HepG2 (cell line): Measurements from ENCODE around the gene SUSD6. TPM values are rescaled to one million over a fixed set of nuclear protein-coding genes. Genes with fewer than 3 reads are reported as not detected.

Source experiments
- BRD4 ChIP-seq: sonication (generic); formaldehyde crosslinking; IDR thresholded peaks from 2 replicates; pipeline ENCODE4 v1.4.0; 2020; ENCODE audit warnings: missing genetic modification reagents
- CEBPG ChIP-seq: IDR thresholded peaks from 2 replicates; pipeline ENCODE4 v1.6.1; 2016
- JARID2 ChIP-seq: sonication (generic); formaldehyde crosslinking; IDR thresholded peaks from 2 replicates; pipeline ENCODE4 v1.8.1; 2023; ENCODE audit warnings: missing genetic modification reagents, inconsistent platforms; ENCODE audit not compliant: insufficient replicate concordance
- MATR3 ChIP-seq: sonication (generic); formaldehyde crosslinking; IDR thresholded peaks from 2 replicates; pipeline ENCODE4 v1.4.0; 2020; ENCODE audit warnings: missing genetic modification reagents
- PLRG1 ChIP-seq: fragments of 450-650 bp; conservative IDR thresholded peaks from 2 replicates; pipeline ENCODE4 v1.6.1; 2016
- SMAD1 ChIP-seq: sonication (generic); formaldehyde crosslinking; IDR thresholded peaks from 2 replicates; pipeline ENCODE4 v1.4.0; 2020; ENCODE audit warnings: missing genetic modification reagents, low read depth, mild to moderate bottlenecking, borderline replicate concordance
- ZNF143 ChIP-seq: sonication (generic); formaldehyde crosslinking; IDR thresholded peaks from 2 replicates; pipeline ENCODE4 v1.4.0; 2020; ENCODE audit warnings: missing genetic modification reagents
- ZNF331 ChIP-seq: sonication (generic); formaldehyde crosslinking; IDR thresholded peaks from 2 replicates; pipeline ENCODE4 v1.4.0; 2020; ENCODE audit warnings: missing genetic modification reagents
- ZNF598 ChIP-seq: sonication (generic); formaldehyde crosslinking; IDR thresholded peaks from 2 replicates; pipeline ENCODE4 v1.5.1; 2020; ENCODE audit warnings: mild to moderate bottlenecking, missing genetic modification reagents, borderline replicate concordance
- ZSCAN20 ChIP-seq: sonication (generic); formaldehyde crosslinking; IDR thresholded peaks from 2 replicates; pipeline ENCODE4 v1.4.0; 2020; ENCODE audit warnings: missing genetic modification reagents, mild to moderate bottlenecking, borderline replicate concordance
- polyA plus RNA-seq, 8 experiments: library from polyadenylated mRNA; depleted of rRNA in 3 of 8; stranded (reverse) in 7 of 8; unstranded in 1 of 8; fragments of >200 nt; fragmentation: Illumina TruSeq in 4 of 8; extraction: Trizol in 4 of 8; gene quantifications; 2 replicates each; pipeline versions ENCODE4 v1.2.1 to v1.2.3, GENCODE V29; 2011 to 2016; ENCODE audit warnings: low read depth in 4 of 8, missing spikeins in 1 of 8, mixed read lengths in 1 of 8; ENCODE audit not compliant: insufficient read depth in 1 of 8
- total RNA-seq, 5 experiments: library from RNA; depleted of rRNA; stranded (reverse); fragments of >200 nt; fragmentation: Illumina TruSeq; extraction: Trizol; gene quantifications; 2 replicates each; pipeline ENCODE4 v1.2.3, GENCODE V29; 2016; ENCODE audit warnings: low read depth in 1 of 5
- TF ChIP-seq, protein P1 (sequence below): sonication (generic); formaldehyde crosslinking; IDR thresholded peaks from 2 replicates; pipeline ENCODE4 v1.5.0; 2020; ENCODE audit warnings: missing genetic modification reagents, mild to moderate bottlenecking, borderline replicate concordance
- TF ChIP-seq, protein P2 (sequence below): sonication (generic); formaldehyde crosslinking; IDR thresholded peaks from 2 replicates; pipeline ENCODE4 v1.5.1; 2020; ENCODE audit warnings: mild to moderate bottlenecking, missing genetic modification reagents
- TF ChIP-seq, protein P3 (sequence below): sonication (generic); formaldehyde crosslinking; conservative IDR thresholded peaks from 2 replicates; pipeline ENCODE4 v1.4.0; 2020; ENCODE audit warnings: missing genetic modification reagents
- TF ChIP-seq, protein P4 (sequence below): sonication (generic); formaldehyde crosslinking; IDR thresholded peaks from 2 replicates; pipeline ENCODE4 v1.4.0; 2020; ENCODE audit warnings: mild to moderate bottlenecking, missing genetic modification reagents, borderline replicate concordance

The SUSD6 gene
- total and polyA plus RNA-seq, 2 of the 13 experiments (the other 11 are each of a cell fraction or from before 2014, with no cell fraction given): 7.2 to 7.4 TPM

DNA sequence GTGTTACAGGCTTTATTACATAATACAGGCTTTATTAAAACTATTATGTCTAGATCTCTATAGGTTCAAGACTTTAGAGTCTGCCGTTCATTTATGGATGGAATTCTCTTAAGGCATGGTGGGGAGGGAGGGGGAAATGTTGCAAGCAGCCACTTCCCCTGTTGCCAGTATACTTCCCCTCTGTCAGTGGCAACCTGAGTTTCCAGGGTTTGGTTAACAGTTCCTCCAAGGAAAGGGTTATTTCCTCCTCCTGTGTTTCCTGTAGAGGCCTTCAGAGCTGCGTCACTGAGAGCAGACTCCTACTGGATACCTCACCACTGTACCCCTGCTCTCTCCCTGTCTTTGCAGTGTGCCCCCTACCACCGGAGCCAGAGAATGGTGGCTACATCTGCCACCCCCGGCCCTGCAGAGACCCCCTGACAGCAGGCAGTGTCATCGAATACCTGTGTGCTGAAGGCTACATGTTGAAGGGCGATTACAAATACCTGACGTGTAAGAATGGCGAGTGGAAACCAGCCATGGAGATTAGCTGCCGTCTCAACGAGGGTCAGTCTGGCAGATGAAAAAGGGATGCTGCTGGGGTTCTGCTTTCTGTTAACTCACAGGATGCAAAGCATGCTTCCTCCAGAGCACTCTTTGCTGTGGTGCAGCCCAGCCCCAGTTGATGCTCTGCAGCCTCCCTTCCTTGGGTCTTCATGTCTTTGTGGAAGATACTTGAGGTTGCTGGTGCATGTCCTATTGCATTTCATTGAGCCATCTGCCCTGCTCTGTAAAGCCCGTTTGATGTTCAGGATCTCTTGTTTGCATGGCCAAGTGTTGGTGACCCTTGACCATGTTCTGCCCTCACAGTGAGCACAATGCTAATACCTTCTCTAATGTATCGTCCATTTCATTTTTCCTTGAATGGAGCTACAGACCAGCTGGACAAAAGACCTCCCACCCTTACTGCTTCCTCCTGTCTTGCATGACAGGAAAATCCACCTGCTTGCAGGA, 91.9 kb downstream of the SUSD6 start (continued):
- no peak for TF ChIP-seq ZNF598 (CRISPR knock-in tag)
- TF ChIP-seq, protein P1, sequence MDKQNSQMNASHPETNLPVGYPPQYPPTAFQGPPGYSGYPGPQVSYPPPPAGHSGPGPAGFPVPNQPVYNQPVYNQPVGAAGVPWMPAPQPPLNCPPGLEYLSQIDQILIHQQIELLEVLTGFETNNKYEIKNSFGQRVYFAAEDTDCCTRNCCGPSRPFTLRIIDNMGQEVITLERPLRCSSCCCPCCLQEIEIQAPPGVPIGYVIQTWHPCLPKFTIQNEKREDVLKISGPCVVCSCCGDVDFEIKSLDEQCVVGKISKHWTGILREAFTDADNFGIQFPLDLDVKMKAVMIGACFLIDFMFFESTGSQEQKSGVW: no peak
- TF ChIP-seq MATR3: no peak
- no peak for TF ChIP-seq ZNF331 (CRISPR knock-in tag)
- no peak for TF ChIP-seq ZSCAN20 (CRISPR knock-in tag)
- TF ChIP-seq, protein P2, sequence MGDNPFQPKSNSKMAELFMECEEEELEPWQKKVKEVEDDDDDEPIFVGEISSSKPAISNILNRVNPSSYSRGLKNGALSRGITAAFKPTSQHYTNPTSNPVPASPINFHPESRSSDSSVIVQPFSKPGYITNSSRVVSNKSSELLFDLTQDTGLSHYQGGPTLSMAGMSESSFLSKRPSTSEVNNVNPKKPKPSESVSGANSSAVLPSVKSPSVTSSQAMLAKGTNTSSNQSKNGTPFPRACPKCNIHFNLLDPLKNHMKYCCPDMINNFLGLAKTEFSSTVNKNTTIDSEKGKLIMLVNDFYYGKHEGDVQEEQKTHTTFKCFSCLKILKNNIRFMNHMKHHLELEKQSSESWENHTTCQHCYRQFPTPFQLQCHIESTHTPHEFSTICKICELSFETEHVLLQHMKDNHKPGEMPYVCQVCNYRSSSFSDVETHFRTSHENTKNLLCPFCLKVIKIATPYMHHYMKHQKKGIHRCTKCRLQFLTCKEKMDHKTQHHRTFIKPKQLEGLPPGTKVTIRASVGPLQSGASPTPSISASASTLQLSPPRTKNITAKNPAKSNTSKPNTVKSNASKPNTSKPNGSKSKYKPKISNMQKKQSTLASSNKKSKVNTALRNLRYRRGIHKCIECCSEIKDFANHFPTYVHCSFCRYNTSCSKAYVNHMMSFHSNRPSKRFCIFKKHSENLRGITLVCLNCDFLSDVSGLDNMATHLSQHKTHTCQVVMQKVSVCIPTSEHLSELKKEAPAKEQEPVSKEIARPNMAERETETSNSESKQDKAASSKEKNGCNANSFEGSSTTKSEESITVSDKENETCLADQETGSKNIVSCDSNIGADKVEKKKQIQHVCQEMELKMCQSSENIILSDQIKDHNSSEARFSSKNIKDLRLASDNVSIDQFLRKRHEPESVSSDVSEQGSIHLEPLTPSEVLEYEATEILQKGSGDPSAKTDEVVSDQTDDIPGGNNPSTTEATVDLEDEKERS: no peak
- TF ChIP-seq JARID2 (CRISPR knock-in tag): no peak
- TF ChIP-seq ZNF143 (CRISPR knock-in tag): no peak
- peak; percentile 41 for TF ChIP-seq CEBPG (CRISPR knock-in tag)
- TF ChIP-seq PLRG1: no peak
- TF ChIP-seq, protein P3, sequence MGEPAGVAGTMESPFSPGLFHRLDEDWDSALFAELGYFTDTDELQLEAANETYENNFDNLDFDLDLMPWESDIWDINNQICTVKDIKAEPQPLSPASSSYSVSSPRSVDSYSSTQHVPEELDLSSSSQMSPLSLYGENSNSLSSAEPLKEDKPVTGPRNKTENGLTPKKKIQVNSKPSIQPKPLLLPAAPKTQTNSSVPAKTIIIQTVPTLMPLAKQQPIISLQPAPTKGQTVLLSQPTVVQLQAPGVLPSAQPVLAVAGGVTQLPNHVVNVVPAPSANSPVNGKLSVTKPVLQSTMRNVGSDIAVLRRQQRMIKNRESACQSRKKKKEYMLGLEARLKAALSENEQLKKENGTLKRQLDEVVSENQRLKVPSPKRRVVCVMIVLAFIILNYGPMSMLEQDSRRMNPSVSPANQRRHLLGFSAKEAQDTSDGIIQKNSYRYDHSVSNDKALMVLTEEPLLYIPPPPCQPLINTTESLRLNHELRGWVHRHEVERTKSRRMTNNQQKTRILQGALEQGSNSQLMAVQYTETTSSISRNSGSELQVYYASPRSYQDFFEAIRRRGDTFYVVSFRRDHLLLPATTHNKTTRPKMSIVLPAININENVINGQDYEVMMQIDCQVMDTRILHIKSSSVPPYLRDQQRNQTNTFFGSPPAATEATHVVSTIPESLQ: no peak
- no peak for TF ChIP-seq BRD4
- TF ChIP-seq, protein P4, sequence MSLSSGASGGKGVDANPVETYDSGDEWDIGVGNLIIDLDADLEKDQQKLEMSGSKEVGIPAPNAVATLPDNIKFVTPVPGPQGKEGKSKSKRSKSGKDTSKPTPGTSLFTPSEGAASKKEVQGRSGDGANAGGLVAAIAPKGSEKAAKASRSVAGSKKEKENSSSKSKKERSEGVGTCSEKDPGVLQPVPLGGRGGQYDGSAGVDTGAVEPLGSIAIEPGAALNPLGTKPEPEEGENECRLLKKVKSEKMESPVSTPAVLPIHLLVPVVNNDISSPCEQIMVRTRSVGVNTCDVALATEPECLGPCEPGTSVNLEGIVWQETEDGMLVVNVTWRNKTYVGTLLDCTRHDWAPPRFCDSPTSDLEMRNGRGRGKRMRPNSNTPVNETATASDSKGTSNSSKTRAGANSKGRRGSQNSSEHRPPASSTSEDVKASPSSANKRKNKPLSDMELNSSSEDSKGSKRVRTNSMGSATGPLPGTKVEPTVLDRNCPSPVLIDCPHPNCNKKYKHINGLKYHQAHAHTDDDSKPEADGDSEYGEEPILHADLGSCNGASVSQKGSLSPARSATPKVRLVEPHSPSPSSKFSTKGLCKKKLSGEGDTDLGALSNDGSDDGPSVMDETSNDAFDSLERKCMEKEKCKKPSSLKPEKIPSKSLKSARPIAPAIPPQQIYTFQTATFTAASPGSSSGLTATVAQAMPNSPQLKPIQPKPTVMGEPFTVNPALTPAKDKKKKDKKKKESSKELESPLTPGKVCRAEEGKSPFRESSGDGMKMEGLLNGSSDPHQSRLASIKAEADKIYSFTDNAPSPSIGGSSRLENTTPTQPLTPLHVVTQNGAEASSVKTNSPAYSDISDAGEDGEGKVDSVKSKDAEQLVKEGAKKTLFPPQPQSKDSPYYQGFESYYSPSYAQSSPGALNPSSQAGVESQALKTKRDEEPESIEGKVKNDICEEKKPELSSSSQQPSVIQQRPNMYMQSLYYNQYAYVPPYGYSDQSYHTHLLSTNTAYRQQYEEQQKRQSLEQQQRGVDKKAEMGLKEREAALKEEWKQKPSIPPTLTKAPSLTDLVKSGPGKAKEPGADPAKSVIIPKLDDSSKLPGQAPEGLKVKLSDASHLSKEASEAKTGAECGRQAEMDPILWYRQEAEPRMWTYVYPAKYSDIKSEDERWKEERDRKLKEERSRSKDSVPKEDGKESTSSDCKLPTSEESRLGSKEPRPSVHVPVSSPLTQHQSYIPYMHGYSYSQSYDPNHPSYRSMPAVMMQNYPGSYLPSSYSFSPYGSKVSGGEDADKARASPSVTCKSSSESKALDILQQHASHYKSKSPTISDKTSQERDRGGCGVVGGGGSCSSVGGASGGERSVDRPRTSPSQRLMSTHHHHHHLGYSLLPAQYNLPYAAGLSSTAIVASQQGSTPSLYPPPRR: 0 out of 2 replicates have a peak, but pooled peaks have one; percentile 51
- TF ChIP-seq SMAD1 (CRISPR knock-in tag): no peak
